Bone marrow (tissue), 2 donors: Measurements from ENCODE around the gene PTGFRN.

Experiments
- DNase-seq, 2 donors: peaks; one replicate each; lab custom pipeline; 2025; lab: John Stamatoyannopoulos, UW

PTGFRN gene

GRCh38 chr1:117000142-117000541, 90.4 kb downstream of the PTGFRN start:
- DNase-seq = no peak

- DNase-seq = peak in 1 of 2 donors; percentile 18
Measured at GRCh38 chr1:117001254-117001927, 91.7 kb downstream of the PTGFRN start, which contains the start of gene CD101. CD101 (plus strand) TSS chr1:117001760; CDS start chr1:117001818, 58 bp downstream.

GRCh38 chr1:117003223-117003875, 93.6 kb downstream of the PTGFRN start:
- peak; percentile 11 to 74 for DNase-seq

GRCh38 chr1:117007719-117008013, 98.0 kb downstream of the PTGFRN start:
- DNase-seq = no peak

GRCh38 chr1:117008656-117009055, 98.9 kb downstream of the PTGFRN start:
- no peak for DNase-seq

- peak in 1 of 2 donors; percentile 24 for DNase-seq
Measured at GRCh38 chr1:117009132-117009531, 99.4 kb downstream of the PTGFRN start.

GRCh38 chr1:117010310-117010969, 100.7 kb downstream of the PTGFRN start:
- DNase-seq = no peak

- DNase-seq = no peak
Measured at GRCh38 chr1:117011334-117011733, 101.6 kb downstream of the PTGFRN start.

GRCh38 chr1:117013309-117013858, 103.7 kb downstream of the PTGFRN start:
- no peak for DNase-seq

- no peak for DNase-seq
Measured at GRCh38 chr1:117014209-117014608, 104.5 kb downstream of the PTGFRN start.

GRCh38 chr1:117015724-117016123, 106.0 kb downstream of the PTGFRN start:
- no peak for DNase-seq

GRCh38 chr1:117017062-117017461, 107.3 kb downstream of the PTGFRN start:
- DNase-seq = no peak

- DNase-seq = no peak
Measured at GRCh38 chr1:117017648-117018047, 107.9 kb downstream of the PTGFRN start.

GRCh38 chr1:117020526-117021156, 110.9 kb downstream of the PTGFRN start:
- no peak for DNase-seq

GRCh38 chr1:117022114-117022513, 112.4 kb downstream of the PTGFRN start:
- DNase-seq = no peak

- DNase-seq = no peak
Measured at GRCh38 chr1:117025568-117025967, 115.9 kb downstream of the PTGFRN start.

GRCh38 chr1:117026361-117026760, 116.6 kb downstream of the PTGFRN start:
- no peak for DNase-seq

GRCh38 chr1:117029685-117030084, 120.0 kb downstream of the PTGFRN start:
- no peak for DNase-seq

- no peak for DNase-seq
Measured at GRCh38 chr1:117030271-117030877, 120.7 kb downstream of the PTGFRN start.

- DNase-seq = no peak
Measured at GRCh38 chr1:117032266-117032665, 122.5 kb downstream of the PTGFRN start.

GRCh38 chr1:117032681-117033539, 123.2 kb downstream of the PTGFRN start:
- DNase-seq = no peak
